ENCODE data around the gene CADM1.

The CADM1 gene

DNA sequence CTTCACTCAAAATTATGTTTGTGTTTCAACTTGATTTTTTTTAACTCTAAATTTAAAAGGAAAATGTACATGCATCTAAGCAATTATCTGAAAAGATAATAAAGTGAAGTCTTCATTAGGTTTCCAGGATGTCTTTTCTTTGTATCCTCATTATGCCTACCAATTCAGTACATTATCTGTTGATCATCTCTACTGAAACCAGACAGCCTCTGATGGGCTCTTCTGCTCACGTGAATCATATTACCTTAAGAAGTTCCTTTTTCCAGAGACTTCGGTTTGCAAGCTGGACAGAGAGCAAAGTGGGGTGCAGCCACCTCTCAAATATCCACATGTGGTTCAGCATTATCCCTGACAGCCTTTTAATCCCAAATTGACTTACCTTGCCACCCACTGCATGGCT, 158.4 kb downstream of the CADM1 start:
- no peak for DNase-seq

DNA sequence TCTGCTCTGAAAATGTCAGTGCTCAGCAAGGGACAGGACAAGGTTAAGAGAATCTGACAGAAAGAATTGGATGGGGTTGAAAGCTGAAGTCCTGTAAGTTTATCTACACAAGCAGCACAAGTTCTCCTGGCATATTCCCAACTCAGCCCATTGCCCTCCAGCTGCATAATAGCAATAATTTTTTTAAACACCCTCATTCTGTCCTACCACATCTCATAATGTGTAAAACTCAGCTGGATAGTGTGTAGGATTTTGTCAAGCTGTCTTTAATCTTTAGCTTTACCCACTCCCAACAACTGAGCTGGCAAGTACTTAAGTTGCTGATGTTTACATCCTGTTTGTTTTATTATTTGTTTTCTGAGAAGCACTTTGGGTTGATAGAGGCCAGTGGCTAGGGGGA, 158.9 kb downstream of the CADM1 start:
- no peak for DNase-seq

DNA sequence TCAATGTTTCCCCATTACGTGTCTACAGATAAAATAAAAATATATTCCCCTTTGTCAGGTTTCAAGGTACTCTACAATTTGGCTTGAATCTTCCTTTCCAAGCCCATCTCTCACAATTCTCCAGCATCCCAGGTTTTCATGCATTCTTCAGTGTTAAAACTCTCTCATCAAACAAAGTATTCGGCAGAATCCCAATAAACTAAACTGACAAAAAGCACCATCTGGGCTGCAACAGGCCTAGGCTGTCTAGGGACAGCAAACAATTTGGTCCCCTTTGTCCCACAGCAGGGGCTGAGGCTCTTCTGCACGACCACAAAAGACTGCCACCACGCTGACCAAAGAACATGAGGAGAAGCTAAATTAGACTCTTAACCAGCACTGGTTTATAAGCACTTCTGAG, 159.4 kb downstream of the CADM1 start:
- no peak for DNase-seq

- DNase-seq: no peak
Measured at GRCh38 chr11:115342142-115342541, 162.1 kb downstream of the CADM1 start.

DNA sequence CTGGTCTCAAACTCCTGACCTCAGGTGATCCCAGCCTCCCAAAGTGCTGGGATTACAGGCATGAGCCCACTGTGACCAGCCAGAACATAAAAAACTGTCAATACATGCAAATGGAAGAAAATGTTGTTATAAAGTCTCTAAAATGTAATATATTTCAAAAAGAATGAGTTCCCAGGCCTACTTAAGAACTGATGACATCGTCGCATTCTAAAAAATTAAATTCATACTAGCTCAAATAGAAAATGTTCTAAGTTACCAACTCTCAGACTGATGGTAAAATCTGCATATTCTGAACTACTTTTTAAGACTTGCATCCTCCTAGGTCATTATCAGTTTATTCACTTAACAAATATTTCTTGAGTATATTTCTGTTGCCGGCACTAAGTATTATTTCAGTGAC, 163.3 kb downstream of the CADM1 start:
- DNase-seq: no peak

DNA sequence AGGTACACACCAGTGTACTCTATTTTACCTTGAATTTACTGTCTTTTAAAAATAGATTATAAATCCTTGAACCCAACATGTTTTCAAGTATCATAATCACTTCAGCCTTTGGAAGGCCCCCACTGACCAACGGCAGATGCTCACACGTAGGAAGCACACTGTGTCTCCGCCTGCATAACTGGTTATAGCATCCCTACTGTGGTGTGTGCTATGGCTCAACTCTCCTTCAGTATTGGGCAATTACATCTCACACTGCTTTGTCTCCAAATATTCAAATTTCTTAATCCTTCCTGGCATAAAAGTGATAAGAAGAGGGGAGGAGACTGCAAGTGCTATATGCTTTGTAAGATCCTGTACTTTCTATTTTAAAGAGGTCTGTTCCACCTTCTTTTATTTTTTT, 165.7 kb downstream of the CADM1 start:
- DNase-seq: no peak

DNA sequence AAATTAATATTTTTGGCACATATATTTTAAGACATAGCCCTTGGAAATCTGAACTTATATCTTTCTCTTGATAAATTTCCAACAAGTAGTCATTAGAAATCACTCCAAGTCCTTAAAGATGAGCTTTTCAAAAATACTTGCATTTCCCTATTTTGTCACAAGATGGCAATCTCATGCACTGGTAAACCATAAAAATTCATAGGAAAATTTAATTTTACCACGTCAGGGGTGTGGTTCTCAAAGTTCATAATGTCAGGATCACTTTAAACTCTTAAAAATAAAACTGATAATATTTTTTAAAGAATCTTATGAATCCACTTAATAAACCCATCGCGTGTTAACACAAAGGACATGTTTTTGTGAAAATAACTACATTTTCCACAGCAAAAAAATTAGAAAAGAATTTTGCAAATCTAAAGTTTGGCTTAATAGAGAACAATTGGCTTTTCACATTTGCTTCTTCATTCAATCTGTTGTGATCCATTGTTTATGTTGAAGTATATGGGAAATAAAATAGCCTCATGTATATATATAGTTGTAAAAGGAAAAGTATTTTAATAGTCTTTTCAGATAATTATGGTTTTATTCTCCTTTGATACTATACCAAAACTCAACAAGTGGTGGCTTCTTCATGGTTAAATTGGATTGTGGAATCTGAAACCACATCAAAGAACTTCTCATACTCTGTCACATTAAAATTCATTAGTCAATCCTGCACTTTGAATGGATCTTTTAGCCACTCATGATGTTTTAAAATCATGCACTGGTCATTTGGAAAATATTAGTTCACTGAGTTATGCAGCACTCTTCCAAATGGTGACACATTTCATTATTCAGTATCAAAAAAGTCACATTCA, 169.1 kb downstream of the CADM1 start:
- no peak for DNase-seq

DNA sequence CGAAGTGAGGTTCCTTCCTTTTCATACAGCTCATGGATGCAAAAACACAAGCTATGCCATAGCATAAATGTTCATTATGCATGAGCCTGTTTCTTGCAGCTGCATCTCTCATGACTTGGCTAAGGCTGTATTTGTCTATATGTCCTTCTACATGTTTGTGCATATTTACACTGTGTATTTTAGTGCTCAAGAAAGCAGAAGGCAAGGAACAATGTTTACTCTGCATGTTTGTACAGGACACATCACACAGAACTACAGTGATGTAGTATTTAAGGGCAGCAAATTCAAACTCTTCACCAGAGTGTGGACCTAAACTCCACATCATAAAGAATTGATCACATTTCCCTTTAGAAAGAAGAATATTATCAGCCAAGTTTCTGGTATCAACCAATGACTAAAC, 170.3 kb downstream of the CADM1 start:
- no peak for DNase-seq

- DNase-seq: no peak
Measured at GRCh38 chr11:115333121-115333520, 171.1 kb downstream of the CADM1 start.

DNA sequence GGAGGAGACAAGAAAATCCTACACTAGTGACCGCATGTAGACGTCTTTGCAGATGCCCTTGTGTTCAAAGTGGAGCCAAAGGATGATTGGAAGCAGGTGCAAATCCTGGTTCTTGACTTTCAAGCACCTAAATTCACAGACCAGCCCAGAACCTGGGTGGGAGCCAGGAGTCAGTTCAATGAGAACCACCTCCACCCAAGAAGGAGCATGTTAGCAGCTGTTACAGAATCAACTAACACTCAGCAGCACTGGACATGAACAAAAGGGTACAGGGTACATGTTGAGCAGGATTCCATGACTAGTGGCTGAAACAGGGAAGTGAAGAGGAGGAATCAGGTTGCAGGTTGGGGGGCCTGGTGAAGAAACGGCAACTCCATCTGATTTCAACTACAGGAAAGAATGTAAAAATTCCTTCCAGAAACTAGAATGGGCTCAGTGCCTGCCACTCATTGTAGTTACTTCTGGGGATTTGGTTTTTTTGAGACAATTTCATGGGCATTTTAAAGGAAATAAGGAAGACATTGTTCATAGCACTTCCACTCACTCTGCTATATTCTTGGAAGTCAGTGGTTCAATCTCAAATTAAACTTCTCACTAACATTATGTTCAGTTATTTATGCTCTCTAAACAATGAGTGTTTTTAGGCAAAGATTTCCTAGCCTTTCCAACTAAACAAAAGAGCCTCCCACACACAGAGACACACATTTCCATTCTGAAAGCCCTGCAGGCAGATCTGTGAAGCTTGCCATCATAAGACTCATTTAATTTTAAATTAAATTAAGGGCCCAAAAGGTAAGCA, 173.3 kb downstream of the CADM1 start:
- DNase-seq: no peak

- no peak for DNase-seq
Measured at GRCh38 chr11:115326526-115326925, 177.7 kb downstream of the CADM1 start.

DNA sequence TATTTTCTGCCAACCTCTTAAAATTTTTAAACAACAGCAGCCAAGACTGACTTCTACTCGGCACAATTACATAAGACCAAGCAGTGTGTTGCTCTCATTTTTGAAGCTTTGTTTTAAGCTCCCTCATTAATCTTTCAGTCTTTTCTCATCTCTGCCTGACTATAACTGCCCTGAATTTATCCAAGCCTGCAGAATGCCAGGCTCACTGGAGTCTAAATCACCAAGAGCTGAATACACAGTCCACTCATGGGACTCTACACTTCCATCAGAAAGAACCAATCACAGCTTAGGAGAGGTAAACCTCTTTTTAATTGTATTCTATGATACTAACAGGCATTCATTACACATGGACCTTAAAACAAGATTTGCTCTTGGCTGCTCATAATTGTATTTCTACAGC, 178.7 kb downstream of the CADM1 start:
- DNase-seq: no peak

GRCh38 chr11:115324581-115325432, 179.4 kb downstream of the CADM1 start:
- no peak for DNase-seq

DNA sequence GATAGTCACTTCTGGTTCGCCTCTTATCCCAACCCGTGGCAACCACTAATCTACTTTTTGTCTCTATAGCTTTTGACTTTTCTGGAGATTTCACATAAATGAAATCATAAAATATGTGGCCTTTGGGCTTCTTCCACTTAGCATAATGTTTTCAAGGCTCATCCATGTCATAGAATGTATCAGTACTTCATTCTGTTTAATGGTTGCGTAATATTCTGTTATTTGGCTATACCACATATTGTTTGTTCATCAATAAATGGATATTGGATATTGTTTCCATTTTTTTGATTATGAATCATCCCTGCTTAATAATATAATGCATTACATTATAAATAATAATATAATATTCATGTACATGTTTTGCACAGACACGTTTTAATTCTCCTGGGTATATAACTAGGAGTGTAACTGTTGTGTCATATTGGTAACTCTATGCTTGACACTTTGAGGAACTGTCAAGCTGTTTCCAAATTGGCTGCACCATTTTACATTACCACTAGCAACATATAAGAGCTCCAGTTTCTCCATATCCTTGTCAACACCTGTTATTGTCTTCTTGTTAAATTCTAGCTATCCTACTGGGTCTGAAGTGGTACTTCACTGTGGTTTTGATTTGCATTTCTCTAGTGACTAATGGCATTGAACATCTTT, 181.5 kb downstream of the CADM1 start:
- no peak for DNase-seq

GRCh38 chr11:115321605-115322289, 182.5 kb downstream of the CADM1 start:
- no peak for DNase-seq

GRCh38 chr11:115317277-115318185, 186.7 kb downstream of the CADM1 start:
- no peak for DNase-seq

DNA sequence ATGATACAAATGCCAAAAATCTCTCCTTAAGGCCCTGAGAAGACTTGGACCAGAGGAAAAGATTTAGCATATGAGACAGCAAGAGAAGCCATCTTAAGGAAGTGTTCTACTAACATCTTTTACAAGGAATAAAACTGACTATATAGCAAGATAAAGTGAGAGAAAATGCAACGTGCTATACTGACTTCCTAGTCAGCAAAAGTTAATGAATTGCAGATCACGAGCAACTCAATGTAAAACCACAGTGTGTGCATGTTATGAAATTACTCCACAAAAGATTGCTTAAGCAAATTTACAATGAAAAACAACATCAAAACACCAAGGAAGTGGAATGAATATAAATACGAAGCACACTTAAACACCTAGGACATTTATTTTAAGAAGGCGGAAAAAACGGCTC, 187.5 kb downstream of the CADM1 start:
- DNase-seq: no peak

- DNase-seq: no peak
Measured at GRCh38 chr11:115314330-115314920, 189.8 kb downstream of the CADM1 start.

- DNase-seq: no peak
Measured at GRCh38 chr11:115313224-115313838, 190.9 kb downstream of the CADM1 start.

DNA sequence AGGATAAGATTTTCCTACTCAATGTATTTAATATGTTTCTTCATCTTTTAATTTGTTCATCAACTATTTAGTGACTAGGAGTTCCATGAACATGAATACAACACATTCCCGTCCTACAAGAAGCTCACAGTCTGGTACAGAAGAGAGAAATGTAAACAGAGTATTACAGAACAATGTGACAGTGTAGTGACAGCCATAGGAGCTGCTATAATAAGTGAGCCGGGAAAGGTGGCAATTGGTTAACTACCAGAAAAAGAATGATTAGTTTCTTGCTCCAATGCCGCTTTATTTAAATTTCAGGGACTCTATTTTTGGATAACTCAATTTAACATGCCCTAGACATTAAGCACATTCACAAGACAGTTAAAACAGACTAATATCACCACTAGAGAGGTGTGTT, 192.3 kb downstream of the CADM1 start:
- no peak for DNase-seq
